GM21526 (cell line): Measurements from ENCODE around the gene FLYWCH2.
"Not testable (repeated sequence)": the region's sequence is repeated elsewhere in the genome, so short reads cannot be mapped to it uniquely, and the experiment has no call there.

ENCODE experiments used
- ATAC-seq: cut with Tn5 transposase; IDR thresholded peaks from one replicate; pipeline ENCODE4 v1.9.1; 2021; ENCODE audit warnings: moderate library complexity; ENCODE audit not compliant: unreplicated experiment, low FRiP score

FLYWCH2 gene

DNA sequence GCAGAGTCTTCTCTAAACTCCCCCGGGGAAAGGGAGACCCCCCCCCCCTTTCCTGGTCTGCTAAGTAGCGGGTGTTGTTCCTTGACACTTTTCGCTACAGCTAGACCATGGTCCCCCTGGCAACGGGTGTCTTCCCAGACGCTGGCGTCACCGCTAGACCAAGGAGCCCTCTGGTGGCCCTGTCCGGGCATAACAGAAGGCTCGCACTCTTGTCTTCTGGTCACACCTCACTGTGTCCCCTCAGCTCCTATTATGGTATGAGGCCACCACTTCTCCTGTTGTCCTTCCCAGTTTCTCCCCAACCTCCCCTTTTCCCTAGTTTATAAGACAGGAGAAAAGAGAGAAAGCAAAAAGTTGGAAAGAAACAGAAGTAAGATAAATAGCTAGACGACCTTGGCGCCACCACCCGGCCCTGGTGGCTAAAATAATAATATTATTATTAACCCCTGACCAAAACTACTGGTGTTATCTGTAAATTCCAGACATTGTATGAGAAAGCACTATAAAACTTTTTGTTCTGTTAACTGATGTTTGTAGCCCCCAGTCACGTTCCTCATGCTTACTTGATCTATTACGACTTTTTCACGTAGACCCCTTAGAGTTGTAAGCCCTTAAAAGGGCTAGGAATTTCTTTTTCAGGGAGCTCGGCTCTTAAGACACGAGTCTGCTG is 24.2 kb downstream of the FLYWCH2 start:
- ATAC-seq = not testable (repeated sequence)

DNA sequence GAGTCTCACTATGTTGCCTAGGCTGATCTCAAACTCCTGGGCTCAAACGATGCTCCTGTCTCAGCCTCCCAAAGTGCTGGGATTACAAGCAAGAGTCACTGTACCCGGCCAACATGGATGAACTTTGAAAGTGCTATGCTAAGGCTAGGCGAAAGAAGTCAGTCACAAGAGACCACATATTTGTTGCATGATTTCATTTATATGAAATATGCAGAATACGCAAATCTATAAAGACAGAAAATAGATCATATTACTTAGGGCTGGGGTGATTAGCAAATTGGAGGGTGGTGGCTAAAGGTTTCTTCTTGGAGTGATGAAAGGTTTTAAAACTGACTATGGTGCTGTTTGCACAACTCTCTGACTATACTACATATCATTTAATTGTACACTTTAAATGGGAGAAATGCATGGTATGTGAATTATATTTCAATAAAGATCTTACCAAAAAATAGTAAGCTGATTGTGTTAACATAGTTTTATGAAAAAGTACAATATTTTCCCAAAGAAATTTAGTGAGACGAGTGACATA is 27.5 kb downstream of the FLYWCH2 start:
- no peak for ATAC-seq

DNA sequence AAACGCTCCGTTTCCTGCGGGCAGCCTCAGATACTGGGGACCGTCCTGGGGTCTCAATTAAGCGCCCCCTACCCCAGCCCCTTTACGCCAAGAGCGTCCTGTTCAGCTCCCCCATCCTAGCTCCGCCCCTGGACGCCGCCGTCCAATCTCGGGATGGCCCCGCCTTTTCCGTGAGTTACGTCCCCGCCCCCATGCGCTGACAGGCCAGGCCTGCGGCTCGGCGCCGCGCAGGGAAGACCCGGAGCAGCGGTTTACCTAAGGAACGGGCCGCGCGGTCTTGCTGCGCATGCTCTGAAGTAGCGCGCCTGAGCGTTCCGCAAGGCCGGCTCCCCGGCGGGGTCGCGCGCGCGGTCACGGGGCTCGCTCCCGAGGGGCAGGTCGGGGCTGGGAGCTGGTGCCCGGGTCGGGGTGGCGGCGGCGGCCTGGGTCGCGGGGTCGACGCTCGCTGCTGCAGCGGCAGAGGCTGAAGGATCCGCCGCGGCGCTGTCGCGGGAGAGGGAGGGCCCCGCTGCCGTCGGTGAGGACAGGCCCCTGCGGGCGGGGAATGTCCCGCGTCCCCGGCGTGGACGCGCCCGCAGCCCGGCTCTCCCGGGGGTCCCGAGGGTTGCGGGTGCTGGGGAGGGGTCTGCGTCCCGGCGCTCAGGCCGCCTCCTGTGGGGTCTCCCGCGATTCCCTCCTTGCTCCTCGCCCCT is 28.8 kb downstream of the FLYWCH2 start, which contains the start of gene FLYWCH1:
FLYWCH1 (plus strand) TSS at position 294 of the 692 bp plus-strand sequence. CDS start 17,755 bp downstream, outside the sequence.
- peak; percentile 74 for ATAC-seq

GRCh38 chr16:2912330-2913199 is 29.6 kb downstream of the FLYWCH2 start:
- no peak for ATAC-seq

GRCh38 chr16:2913603-2914002 is 30.6 kb downstream of the FLYWCH2 start:
- no peak for ATAC-seq

- ATAC-seq = no peak
Measured at GRCh38 chr16:2914233-2914632, 31.2 kb downstream of the FLYWCH2 start.

- ATAC-seq = no peak
Measured at GRCh38 chr16:2915196-2915929, 32.3 kb downstream of the FLYWCH2 start.

GRCh38 chr16:2919511-2920255 is 36.7 kb downstream of the FLYWCH2 start:
- ATAC-seq = no peak

DNA sequence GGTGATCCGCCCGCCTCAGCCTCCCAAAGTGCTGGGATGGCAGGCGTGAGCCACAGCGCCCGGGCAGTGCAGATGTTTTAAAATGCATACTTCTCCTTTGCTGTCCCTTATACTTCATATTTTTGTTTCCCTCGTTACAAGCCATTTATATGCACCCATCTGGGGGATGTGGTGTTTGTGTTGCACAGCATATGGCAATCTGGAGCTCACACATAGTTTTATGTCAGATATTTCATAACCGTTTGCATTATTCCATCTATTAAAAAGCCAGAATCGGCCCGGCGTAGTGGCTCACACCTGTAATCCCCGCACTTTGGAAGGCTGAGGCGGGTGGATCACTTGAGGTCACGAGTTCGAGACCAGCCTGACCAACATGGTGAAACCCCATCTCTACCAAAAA is 40.5 kb downstream of the FLYWCH2 start:
- no peak for ATAC-seq

GRCh38 chr16:2924901-2925755 is 42.1 kb downstream of the FLYWCH2 start:
- no peak for ATAC-seq

GRCh38 chr16:2925951-2926649 is 43.1 kb downstream of the FLYWCH2 start:
- no peak for ATAC-seq

DNA sequence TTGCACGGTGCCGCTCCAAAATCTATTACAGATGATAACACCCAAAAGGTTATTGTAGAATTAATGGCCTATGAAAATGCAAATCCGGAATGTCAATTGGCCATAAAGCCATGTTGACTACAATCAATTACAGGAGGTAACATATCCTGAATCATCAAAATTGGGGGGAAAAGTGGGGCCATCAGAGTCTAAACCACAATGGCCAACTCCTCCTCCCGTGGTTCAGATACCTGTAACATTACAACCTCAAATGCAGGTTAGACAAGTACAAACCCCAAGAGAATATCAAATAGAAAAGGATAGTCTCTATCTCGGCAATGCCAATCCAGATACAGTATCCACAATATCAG is 43.6 kb downstream of the FLYWCH2 start:
- ATAC-seq = no peak

- peak; percentile 58 for ATAC-seq
Measured at GRCh38 chr16:2927010-2927646, 44.1 kb downstream of the FLYWCH2 start.

DNA sequence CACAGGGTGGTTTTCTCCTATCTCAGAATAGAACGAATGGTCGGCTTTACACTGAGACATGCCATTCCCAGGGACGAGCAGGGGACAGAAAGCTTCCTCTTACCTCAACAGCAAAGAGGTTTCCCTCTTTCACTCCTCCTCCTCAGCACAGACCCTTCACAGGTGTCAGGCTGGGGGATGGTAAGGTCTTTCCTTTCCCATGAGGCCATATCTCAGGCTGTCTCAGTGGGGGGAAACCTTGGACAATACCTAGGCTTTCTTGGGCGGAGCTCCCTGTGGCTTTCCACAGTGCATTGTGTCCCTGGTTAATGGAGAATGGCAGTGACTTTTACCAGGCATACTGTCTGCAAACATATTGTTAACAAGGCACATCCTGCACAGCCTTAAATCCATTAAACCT is 45.1 kb downstream of the FLYWCH2 start:
- ATAC-seq = not testable (repeated sequence)

GRCh38 chr16:2928796-2929195 is 45.8 kb downstream of the FLYWCH2 start:
- ATAC-seq = no peak

DNA sequence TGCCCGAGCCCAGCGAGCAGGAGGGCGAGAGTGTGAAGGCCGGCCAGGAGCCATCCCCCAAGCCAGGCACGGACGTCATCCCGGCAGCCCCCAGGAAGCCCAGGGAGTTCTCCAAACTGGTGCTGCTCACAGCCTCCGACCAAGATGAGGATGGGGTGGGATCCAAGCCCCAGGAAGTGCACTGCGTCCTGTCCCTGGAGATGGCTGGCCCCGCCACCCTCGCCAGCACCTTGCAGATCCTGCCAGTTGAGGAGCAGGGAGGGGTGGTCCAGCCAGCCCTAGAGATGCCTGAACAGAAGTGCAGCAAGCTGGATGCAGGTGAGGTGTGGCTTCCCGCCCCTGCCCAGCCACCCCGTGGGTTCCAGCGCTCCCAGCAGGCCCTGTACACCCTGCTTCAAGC is 46.7 kb downstream of the FLYWCH2 start:
- ATAC-seq = no peak

DNA sequence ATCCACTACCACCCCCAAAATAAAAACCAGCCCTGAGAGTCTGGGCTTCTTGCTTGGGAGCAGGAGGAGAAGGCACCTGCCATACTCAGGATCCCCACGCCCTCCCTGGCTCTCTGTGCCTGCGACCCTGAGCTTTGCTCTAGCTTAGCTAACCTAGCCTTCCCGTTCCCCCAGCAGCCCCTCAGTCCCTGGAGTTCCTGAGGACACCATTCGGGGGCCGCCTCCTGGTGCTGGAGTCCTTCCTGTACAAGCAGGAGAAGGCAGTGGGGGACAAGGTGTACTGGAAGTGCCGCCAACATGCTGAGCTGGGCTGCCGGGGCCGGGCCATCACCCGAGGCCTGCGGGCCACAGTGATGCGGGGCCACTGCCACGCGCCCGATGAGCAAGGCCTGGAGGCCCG is 47.2 kb downstream of the FLYWCH2 start:
- no peak for ATAC-seq
